Panc1 (cell line): ENCODE measurements around the gene RAD9B. TPM values are rescaled to one million over a fixed set of nuclear protein-coding genes. Genes with fewer than 3 reads are reported as not detected.

Source experiments
- ATAC-seq: fragments of 200-7000 bp; cut with Tn5 transposase; 2 replicates; pipeline ENCODE4 v1.9.1; 2020; ENCODE audit warnings: mild to moderate bottlenecking, moderate library complexity
- BruUV-seq: library from RNA; stranded (reverse); fragments of 400-500 nt; replicated peaks from 2 replicates; lab custom pipeline; 2021; lab: Mats Ljungman, UMichigan
- CTCF ChIA-PET: fragments of 300-600 bp; sonication (Branson Sonifier 250); formaldehyde crosslinking; loops from one replicate; lab custom pipeline; 2022; ENCODE audit warnings: antibody characterized with exemption; lab: Charles Lee
- POLR2A ChIA-PET: fragments of 300-600 bp; sonication (Branson Sonifier 250); formaldehyde crosslinking; loops from one replicate; lab custom pipeline; 2022; ENCODE audit warnings: antibody characterized with exemption; lab: Charles Lee
- DNase-seq: peaks from one replicate; pipeline ENCODE4 v3.0.0-alpha.2; 2010; ENCODE audit warnings: low read depth, low spot score
- H3K27ac ChIP-seq: 2 replicates; pipeline ENCODE4 v1.5.1; 2011; ENCODE audit warnings: mild to moderate bottlenecking, low read length, inconsistent platforms
- H3K27me3 ChIP-seq: fragments of 200-500 bp; sonication (Bioruptor generic); 2 replicates; pipeline ENCODE4 v1.6.0; 2014; ENCODE audit warnings: low read length, inconsistent platforms; ENCODE audit not compliant: control insufficient read depth, insufficient read depth
- H3K36me3 ChIP-seq: fragments of 200-500 bp; sonication (Bioruptor generic); 2 replicates; pipeline ENCODE4 v1.5.1; 2014; ENCODE audit warnings: inconsistent platforms, mild to moderate bottlenecking, low read length, moderate library complexity; ENCODE audit not compliant: control insufficient read depth, insufficient read depth
- H3K4me1 ChIP-seq: 2 replicates; pipeline ENCODE4 v1.5.1; 2011; ENCODE audit warnings: inconsistent platforms, mild to moderate bottlenecking, low read length, moderate library complexity; ENCODE audit not compliant: control insufficient read depth, insufficient read depth
- H3K4me3 ChIP-seq, 2 experiments: 2 replicates each; pipeline ENCODE4 v1.5.1; 2011 to 2012; ENCODE audit warnings: low read depth in 2 of 2, low read length in 2 of 2, mild to moderate bottlenecking in 2 of 2, inconsistent platforms in 1 of 2, moderate library complexity in 1 of 2
- H3K9me3 ChIP-seq: fragments of 200-500 bp; sonication (Bioruptor generic); 2 replicates; pipeline ENCODE4 v1.5.1; 2014; ENCODE audit warnings: low read depth, mild to moderate bottlenecking, inconsistent platforms, low read length, moderate library complexity; ENCODE audit not compliant: control insufficient read depth, insufficient read depth
- POLR2AphosphoS5 ChIP-seq: IDR thresholded peaks from 2 replicates; pipeline ENCODE4 v1.6.1; 2012; ENCODE audit warnings: mild to moderate bottlenecking, low read depth, low read length, moderate library complexity
- SIN3A ChIP-seq: IDR thresholded peaks from 2 replicates; pipeline ENCODE4 v1.6.1; 2012; ENCODE audit warnings: low read depth, mild to moderate bottlenecking, low read length, moderate library complexity, borderline replicate concordance; ENCODE audit not compliant: insufficient read depth
- TCF7L2 ChIP-seq: IDR thresholded peaks from 2 replicates; pipeline ENCODE4 v1.6.1; 2011; ENCODE audit warnings: mild to moderate bottlenecking, low read depth, low read length, inconsistent platforms
- in situ Hi-C: cut with HindIII; loops from 2 replicates; pipeline ENCODE4 v1.10.0; 2016; ENCODE audit warnings: low sequenced_read_pairs, low pct_unique_long_range_greater_than_20kb
- intact Hi-C: fragments of 100-400 bp; cut with micrococcal nuclease; formaldehyde crosslinking; loops from one replicate; pipeline ENCODE4 v1.10.0; 2022; ENCODE audit not compliant: unreplicated experiment
- total RNA-seq: library from RNA; stranded (reverse); gene quantifications from one replicate; pipeline ENCODE4 v1.2.1, GENCODE V29; 2021; ENCODE audit not compliant: unreplicated experiment
- TF ChIP-seq, protein P1 (sequence below), 2 experiments: IDR thresholded peaks; 2 replicates each; pipeline ENCODE4 v1.6.1; 2011 to 2012; ENCODE audit warnings: low read depth in 2 of 2, control low read depth in 1 of 2, low read length in 1 of 2, mild to moderate bottlenecking in 1 of 2, moderate library complexity in 1 of 2; ENCODE audit not compliant: insufficient read depth in 1 of 2
- TF ChIP-seq, protein P2 (sequence below): fragments of 450-650 bp; IDR thresholded peaks from 2 replicates; pipeline ENCODE4 v1.5.1; 2017; ENCODE audit warnings: mild to moderate bottlenecking

Gene RAD9B
- total RNA-seq, 1 experiment from 2014 or later: 0.98 TPM

DNA sequence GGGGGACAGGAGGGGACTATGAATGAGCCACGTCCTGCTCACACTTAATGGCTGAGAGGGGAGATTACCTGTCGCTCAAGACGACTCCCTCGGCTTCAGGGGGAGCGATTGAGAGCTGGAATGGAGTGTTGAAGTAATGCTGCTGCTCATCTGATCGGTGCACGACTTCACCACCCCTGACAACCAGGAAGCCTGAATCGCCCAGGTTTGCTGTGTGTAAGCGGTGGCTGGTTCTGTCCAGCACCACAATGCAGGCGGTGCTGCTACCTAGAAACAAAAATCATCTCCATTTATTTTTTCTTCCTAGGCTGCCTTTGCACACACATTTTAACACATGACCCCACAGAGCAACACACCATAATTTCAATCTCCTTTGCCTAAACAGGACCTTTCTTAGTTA, 43.7 kb downstream of the RAD9B start:
- H3K27me3 ChIP-seq: no peaks in the 10 kb centered on the region
- no peak for TF ChIP-seq POLR2AphosphoS5
- TF ChIP-seq, protein P1, sequence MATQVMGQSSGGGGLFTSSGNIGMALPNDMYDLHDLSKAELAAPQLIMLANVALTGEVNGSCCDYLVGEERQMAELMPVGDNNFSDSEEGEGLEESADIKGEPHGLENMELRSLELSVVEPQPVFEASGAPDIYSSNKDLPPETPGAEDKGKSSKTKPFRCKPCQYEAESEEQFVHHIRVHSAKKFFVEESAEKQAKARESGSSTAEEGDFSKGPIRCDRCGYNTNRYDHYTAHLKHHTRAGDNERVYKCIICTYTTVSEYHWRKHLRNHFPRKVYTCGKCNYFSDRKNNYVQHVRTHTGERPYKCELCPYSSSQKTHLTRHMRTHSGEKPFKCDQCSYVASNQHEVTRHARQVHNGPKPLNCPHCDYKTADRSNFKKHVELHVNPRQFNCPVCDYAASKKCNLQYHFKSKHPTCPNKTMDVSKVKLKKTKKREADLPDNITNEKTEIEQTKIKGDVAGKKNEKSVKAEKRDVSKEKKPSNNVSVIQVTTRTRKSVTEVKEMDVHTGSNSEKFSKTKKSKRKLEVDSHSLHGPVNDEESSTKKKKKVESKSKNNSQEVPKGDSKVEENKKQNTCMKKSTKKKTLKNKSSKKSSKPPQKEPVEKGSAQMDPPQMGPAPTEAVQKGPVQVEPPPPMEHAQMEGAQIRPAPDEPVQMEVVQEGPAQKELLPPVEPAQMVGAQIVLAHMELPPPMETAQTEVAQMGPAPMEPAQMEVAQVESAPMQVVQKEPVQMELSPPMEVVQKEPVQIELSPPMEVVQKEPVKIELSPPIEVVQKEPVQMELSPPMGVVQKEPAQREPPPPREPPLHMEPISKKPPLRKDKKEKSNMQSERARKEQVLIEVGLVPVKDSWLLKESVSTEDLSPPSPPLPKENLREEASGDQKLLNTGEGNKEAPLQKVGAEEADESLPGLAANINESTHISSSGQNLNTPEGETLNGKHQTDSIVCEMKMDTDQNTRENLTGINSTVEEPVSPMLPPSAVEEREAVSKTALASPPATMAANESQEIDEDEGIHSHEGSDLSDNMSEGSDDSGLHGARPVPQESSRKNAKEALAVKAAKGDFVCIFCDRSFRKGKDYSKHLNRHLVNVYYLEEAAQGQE (IDR thresholded peaks at IDR 0.05; ENCODE audit: insufficient read depth in 1 of 2, low read depth in 2 of 2, low read length in 1 of 2): no peak
- no peaks in the 10 kb centered on the region for H3K9me3 ChIP-seq
- ATAC-seq (no peak), DNase-seq (no peak)
- POLR2A ChIA-PET: no interaction called here
- no TSS peak for BruUV-seq
- H3K27ac ChIP-seq: no peak overlapping the region
- H3K4me3 ChIP-seq: no peak overlapping the region
- in situ Hi-C loops (no loop called here), intact Hi-C loops (no loop called here)
- 0 out of 2 replicates have a peak, but pooled peaks cover 3% of the 10 kb centered on the region for H3K4me1 ChIP-seq
- CTCF ChIA-PET: no interaction called here
- no peaks in the 10 kb centered on the region for H3K36me3 ChIP-seq

DNA sequence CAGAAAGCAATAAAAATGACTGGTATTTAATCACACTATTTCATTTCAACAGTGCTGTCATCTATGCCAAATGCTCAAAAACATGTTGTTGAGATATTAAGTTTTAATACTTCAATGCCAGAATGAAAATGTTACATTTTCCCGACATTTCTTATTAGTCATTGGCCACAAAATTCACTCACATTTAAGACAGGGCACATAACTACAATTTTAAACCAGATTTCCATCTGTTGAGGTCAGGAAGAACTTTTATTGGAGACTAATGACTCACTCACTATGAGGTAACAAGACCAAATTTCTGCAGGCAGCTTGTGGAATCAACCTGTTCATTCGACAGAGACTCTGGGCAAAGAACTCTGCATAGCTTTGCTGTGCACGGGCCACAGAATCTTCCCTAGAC, 44.2 kb downstream of the RAD9B start:
- Histone ChIP-seq H3K27me3 (no peaks in the 10 kb centered on the region), H3K9me3 (no peaks in the 10 kb centered on the region), H3K4me3 (no peak overlapping the region), H3K36me3 (no peaks in the 10 kb centered on the region), H3K4me1 (0 out of 2 replicates have a peak, but pooled peaks cover 3% of the 10 kb centered on the region), H3K27ac (no peak overlapping the region)
- ChIA-PET POLR2A (no interaction called here), CTCF (no interaction called here)
- ATAC-seq (no peak; the same call in 1 of the 2 replicates), DNase-seq (no peak)
- in situ Hi-C loops (no loop called here), intact Hi-C loops (no loop called here)
- no peak for TF ChIP-seq TCF7L2
- TF ChIP-seq, protein P2, sequence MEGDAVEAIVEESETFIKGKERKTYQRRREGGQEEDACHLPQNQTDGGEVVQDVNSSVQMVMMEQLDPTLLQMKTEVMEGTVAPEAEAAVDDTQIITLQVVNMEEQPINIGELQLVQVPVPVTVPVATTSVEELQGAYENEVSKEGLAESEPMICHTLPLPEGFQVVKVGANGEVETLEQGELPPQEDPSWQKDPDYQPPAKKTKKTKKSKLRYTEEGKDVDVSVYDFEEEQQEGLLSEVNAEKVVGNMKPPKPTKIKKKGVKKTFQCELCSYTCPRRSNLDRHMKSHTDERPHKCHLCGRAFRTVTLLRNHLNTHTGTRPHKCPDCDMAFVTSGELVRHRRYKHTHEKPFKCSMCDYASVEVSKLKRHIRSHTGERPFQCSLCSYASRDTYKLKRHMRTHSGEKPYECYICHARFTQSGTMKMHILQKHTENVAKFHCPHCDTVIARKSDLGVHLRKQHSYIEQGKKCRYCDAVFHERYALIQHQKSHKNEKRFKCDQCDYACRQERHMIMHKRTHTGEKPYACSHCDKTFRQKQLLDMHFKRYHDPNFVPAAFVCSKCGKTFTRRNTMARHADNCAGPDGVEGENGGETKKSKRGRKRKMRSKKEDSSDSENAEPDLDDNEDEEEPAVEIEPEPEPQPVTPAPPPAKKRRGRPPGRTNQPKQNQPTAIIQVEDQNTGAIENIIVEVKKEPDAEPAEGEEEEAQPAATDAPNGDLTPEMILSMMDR: no peak
- no peak for TF ChIP-seq POLR2AphosphoS5
- TF ChIP-seq SIN3A: no peak
- TF ChIP-seq, protein P1 (IDR thresholded peaks at IDR 0.05; ENCODE audit: insufficient read depth in 1 of 2, low read depth in 2 of 2, low read length in 1 of 2): no peak
- BruUV-seq: no TSS peak
